ENCODE results near the gene ANTXR1. TPM values are rescaled to one million over a fixed set of nuclear protein-coding genes. Genes with fewer than 3 reads are reported as not detected.

Gene ANTXR1
- polyA plus RNA-seq, 1 of the 3 experiments (the other 2 are of a cell fraction): 114 TPM

DNA sequence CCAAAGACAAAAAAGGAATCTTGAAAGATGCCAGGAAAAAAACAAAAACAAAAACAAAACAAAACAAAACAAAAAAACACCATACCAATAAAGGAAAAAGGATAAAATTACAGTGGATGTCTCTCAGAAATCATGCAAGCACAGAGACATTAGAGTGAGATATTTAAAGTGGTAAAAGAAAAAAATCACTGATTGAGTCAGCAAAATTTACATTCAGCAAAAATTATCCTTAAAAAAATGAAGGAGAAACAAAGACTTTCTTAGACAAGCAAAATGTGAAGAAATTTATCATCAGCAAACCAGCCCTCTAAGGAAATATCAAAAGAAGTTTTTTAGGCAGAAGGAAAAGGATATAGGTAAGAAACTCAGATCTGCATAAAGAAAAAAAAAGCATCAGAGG is 48.7 kb upstream of the ANTXR1 start:
- H4K20me1 ChIP-seq (ENCODE audit: insufficient read depth): no peaks in the 10 kb centered on the region
- ChIA-PET POLR2A (no interaction called here), CTCF (interaction anchor here (0.6 to 1.5 kb wide), 2 partner anchors 213 to 1279 kb away, joined by 3 read pairs; no protein-coding TSS in a partner anchor)
- H3K27ac ChIP-seq (ENCODE audit: low read depth in 2 of 2, low read length in 1 of 2): no peak overlapping the region
- TF ChIP-seq TCF12 (IDR thresholded peaks at IDR 0.05) (no peak), CHD2 (IDR thresholded peaks at IDR 0.05; ENCODE audit: low read length, partially characterized antibody) (no peak), GATA2 (CRISPR knock-in tag; IDR thresholded peaks at IDR 0.05) (no peak), JUND (IDR thresholded peaks at IDR 0.05) (no peak), SIN3A (IDR thresholded peaks at IDR 0.05; ENCODE audit: borderline replicate concordance, low read depth, low read length) (no peak), EZH2phosphoT487 (IDR thresholded peaks at IDR 0.05; ENCODE audit: borderline replicate concordance, low read depth) (no peak), FOXJ3 (CRISPR knock-in tag; IDR thresholded peaks at IDR 0.05) (no peak), TAF1 (IDR thresholded peaks at IDR 0.05; ENCODE audit: borderline replicate concordance, low read depth, low read length) (no peak), NFIC (IDR thresholded peaks at IDR 0.05; ENCODE audit: borderline replicate concordance) (no peak), TEAD4 (IDR thresholded peaks at IDR 0.05; ENCODE audit: borderline replicate concordance, insufficient read depth) (no peak), ELF1 (IDR thresholded peaks at IDR 0.05) (no peak), SMC3 (IDR thresholded peaks at IDR 0.05; ENCODE audit: low read depth, low read length) (no peak)
- TF ChIP-seq, protein P1, sequence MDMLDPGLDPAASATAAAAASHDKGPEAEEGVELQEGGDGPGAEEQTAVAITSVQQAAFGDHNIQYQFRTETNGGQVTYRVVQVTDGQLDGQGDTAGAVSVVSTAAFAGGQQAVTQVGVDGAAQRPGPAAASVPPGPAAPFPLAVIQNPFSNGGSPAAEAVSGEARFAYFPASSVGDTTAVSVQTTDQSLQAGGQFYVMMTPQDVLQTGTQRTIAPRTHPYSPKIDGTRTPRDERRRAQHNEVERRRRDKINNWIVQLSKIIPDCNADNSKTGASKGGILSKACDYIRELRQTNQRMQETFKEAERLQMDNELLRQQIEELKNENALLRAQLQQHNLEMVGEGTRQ (IDR thresholded peaks at IDR 0.05; ENCODE audit: borderline replicate concordance, low read depth, low read length): no peak
- TF ChIP-seq, protein P2, sequence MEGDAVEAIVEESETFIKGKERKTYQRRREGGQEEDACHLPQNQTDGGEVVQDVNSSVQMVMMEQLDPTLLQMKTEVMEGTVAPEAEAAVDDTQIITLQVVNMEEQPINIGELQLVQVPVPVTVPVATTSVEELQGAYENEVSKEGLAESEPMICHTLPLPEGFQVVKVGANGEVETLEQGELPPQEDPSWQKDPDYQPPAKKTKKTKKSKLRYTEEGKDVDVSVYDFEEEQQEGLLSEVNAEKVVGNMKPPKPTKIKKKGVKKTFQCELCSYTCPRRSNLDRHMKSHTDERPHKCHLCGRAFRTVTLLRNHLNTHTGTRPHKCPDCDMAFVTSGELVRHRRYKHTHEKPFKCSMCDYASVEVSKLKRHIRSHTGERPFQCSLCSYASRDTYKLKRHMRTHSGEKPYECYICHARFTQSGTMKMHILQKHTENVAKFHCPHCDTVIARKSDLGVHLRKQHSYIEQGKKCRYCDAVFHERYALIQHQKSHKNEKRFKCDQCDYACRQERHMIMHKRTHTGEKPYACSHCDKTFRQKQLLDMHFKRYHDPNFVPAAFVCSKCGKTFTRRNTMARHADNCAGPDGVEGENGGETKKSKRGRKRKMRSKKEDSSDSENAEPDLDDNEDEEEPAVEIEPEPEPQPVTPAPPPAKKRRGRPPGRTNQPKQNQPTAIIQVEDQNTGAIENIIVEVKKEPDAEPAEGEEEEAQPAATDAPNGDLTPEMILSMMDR (IDR thresholded peaks at IDR 0.05): no peak
- TF ChIP-seq, protein P3, sequence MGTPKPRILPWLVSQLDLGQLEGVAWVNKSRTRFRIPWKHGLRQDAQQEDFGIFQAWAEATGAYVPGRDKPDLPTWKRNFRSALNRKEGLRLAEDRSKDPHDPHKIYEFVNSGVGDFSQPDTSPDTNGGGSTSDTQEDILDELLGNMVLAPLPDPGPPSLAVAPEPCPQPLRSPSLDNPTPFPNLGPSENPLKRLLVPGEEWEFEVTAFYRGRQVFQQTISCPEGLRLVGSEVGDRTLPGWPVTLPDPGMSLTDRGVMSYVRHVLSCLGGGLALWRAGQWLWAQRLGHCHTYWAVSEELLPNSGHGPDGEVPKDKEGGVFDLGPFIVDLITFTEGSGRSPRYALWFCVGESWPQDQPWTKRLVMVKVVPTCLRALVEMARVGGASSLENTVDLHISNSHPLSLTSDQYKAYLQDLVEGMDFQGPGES (IDR thresholded peaks at IDR 0.05; ENCODE audit: low read depth, low read length): no peak
- no peak overlapping the region for H3K4me2 ChIP-seq
- no peaks in the 10 kb centered on the region for H3K9me3 ChIP-seq
- no peak overlapping the region for H3K9ac ChIP-seq
- no peaks in the 10 kb centered on the region for H3K79me2 ChIP-seq (ENCODE audit: insufficient read depth)
- no peaks in the 10 kb centered on the region for H3K36me3 ChIP-seq (replicated peaks in 1 of 2; ENCODE audit: control insufficient read depth in 1 of 2, insufficient read depth in 2 of 2, low read length in 1 of 2)
- no peaks in the 10 kb centered on the region for H3K9me2 ChIP-seq
- no peak for DNase-seq
- H3K4me3 ChIP-seq (ENCODE audit: low read depth in 2 of 2, low read length in 1 of 2): no peak overlapping the region
- H2AFZ ChIP-seq (ENCODE audit: low read depth): no peak overlapping the region
- no peaks in the 10 kb centered on the region for H3K27me3 ChIP-seq (ENCODE audit: insufficient read depth)
- no peaks in the 10 kb centered on the region for H3F3A ChIP-seq (replicated peaks; ENCODE audit: insufficient read depth)
- no peaks in the 10 kb centered on the region for H3K4me1 ChIP-seq (ENCODE audit: control insufficient read depth in 1 of 2, insufficient read depth in 2 of 2, low read depth in 1 of 2, low read length in 1 of 2)

DNA sequence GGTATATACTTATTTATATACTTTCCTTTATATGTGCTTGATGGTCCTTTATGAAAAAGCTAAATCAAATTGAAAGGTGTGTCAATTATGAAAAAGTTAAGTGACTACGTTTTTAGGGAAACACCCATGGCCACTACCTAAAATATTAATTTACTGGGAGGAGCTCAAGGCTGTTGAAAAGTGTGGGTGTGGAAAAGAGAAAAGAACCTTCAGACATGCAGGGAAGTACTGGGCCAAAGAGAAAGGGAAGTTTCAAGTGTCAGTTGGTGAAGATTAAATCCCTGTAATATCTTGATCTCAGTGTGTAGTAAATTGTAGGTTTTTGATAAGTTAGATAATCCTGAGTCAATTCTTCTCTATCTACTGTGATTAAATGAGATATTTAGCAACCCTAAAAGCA is 44.8 kb upstream of the ANTXR1 start:
- 88% methylated on average over 1 of the region's 1 CpG for WGBS (ENCODE audit: low lambda C conversion rate)
- CTCF ChIA-PET: interaction anchor here (0.9 to 1.4 kb wide), 4 partner anchors 12 to 505 kb away, joined by 3 to 4 read pairs (median 3); no protein-coding TSS in a partner anchor
- no peak for DNase-seq
- H3K27ac ChIP-seq (ENCODE audit: low read depth in 2 of 2, low read length in 1 of 2): no peak overlapping the region
- no peak overlapping the region for H3K4me2 ChIP-seq
- no peak overlapping the region for H3K9ac ChIP-seq
- H3K4me1 ChIP-seq (ENCODE audit: control insufficient read depth in 1 of 2, insufficient read depth in 2 of 2, low read depth in 1 of 2, low read length in 1 of 2): peaks cover 2 to 25% of the 10 kb centered on the region in 2 experiments; a peak in 3 of 4 replicates
- no peaks in the 10 kb centered on the region for H3K79me2 ChIP-seq (ENCODE audit: insufficient read depth)
- TF ChIP-seq MXI1 (IDR thresholded peaks at IDR 0.05; ENCODE audit: low read depth, low read length): no peak
- TF ChIP-seq CHD2 (IDR thresholded peaks at IDR 0.05; ENCODE audit: low read length, partially characterized antibody): no peak
- no peak for TF ChIP-seq GATA2 (CRISPR knock-in tag; IDR thresholded peaks at IDR 0.05)
- TF ChIP-seq TCF12 (IDR thresholded peaks at IDR 0.05): no peak
- TF ChIP-seq FOXJ3 (CRISPR knock-in tag; IDR thresholded peaks at IDR 0.05): no peak
- no peaks in the 10 kb centered on the region for H3K27me3 ChIP-seq (ENCODE audit: insufficient read depth)
- no peaks in the 10 kb centered on the region for H3K9me3 ChIP-seq
- H3K4me3 ChIP-seq (ENCODE audit: low read depth in 2 of 2, low read length in 1 of 2): no peak overlapping the region
- no peaks in the 10 kb centered on the region for H4K20me1 ChIP-seq (ENCODE audit: insufficient read depth)
- H3F3A ChIP-seq (replicated peaks; ENCODE audit: insufficient read depth): peaks cover 26% of the 10 kb centered on the region
- no peak overlapping the region for H2AFZ ChIP-seq (ENCODE audit: low read depth)
- POLR2A ChIA-PET: no interaction called here
- H3K36me3 ChIP-seq (replicated peaks in 1 of 2; ENCODE audit: control insufficient read depth in 1 of 2, insufficient read depth in 2 of 2, low read length in 1 of 2): no peaks in the 10 kb centered on the region
- no peaks in the 10 kb centered on the region for H3K9me2 ChIP-seq

Measured in SK-N-SH (cell line).